Measurements from ENCODE around the gene RDH5. TPM values are rescaled to one million over a fixed set of nuclear protein-coding genes. Genes with fewer than 3 reads are reported as not detected.

RDH5 gene
- total RNA-seq, 1 donor from 2014 or later: 4.1 TPM

GRCh38 chr12:55720894-55721444, 776 bp downstream of the RDH5 start:
- Mint-ChIP-seq H3K9me3 (ENCODE audit: unreplicated experiment) (no peaks in the 10 kb centered on the region), H3K27ac (ENCODE audit: unreplicated experiment) (peak overlapping the region; percentile 72), H3K27me3 (ENCODE audit: unreplicated experiment) (no peaks in the 10 kb centered on the region), H3K4me3 (ENCODE audit: unreplicated experiment) (no peak overlapping the region), H3K36me3 (ENCODE audit: unreplicated experiment) (peaks cover 16% of the 10 kb centered on the region), H3K4me1 (ENCODE audit: unreplicated experiment) (peaks cover 57% of the 10 kb centered on the region)
- no peak for DNase-seq (ENCODE audit: extremely low spot score, unreplicated experiment)
- peak; percentile 63 for TF ChIP-seq CTCF (IDR thresholded peaks at IDR 0.05)

GRCh38 chr12:55721601-55722213, 1.5 kb downstream of the RDH5 start:
- no peak for TF ChIP-seq CTCF (IDR thresholded peaks at IDR 0.05)
- no peak for DNase-seq (ENCODE audit: extremely low spot score, unreplicated experiment)
- Mint-ChIP-seq H3K27me3 (ENCODE audit: unreplicated experiment) (no peaks in the 10 kb centered on the region), H3K4me1 (ENCODE audit: unreplicated experiment) (peaks cover 60% of the 10 kb centered on the region), H3K4me3 (ENCODE audit: unreplicated experiment) (no peak overlapping the region), H3K9me3 (ENCODE audit: unreplicated experiment) (no peaks in the 10 kb centered on the region), H3K36me3 (ENCODE audit: unreplicated experiment) (peaks cover 21% of the 10 kb centered on the region), H3K27ac (ENCODE audit: unreplicated experiment) (peak overlapping the region; percentile 50)

- Mint-ChIP-seq H3K27ac (ENCODE audit: unreplicated experiment) (peak overlapping the region; percentile 47), H3K4me1 (ENCODE audit: unreplicated experiment) (peaks cover 60% of the 10 kb centered on the region), H3K9me3 (ENCODE audit: unreplicated experiment) (no peaks in the 10 kb centered on the region), H3K4me3 (ENCODE audit: unreplicated experiment) (no peak overlapping the region), H3K36me3 (ENCODE audit: unreplicated experiment) (peaks cover 25% of the 10 kb centered on the region), H3K27me3 (ENCODE audit: unreplicated experiment) (no peaks in the 10 kb centered on the region)
- no peak for TF ChIP-seq CTCF (IDR thresholded peaks at IDR 0.05)
- no peak for DNase-seq (ENCODE audit: extremely low spot score, unreplicated experiment)
Measured at GRCh38 chr12:55722948-55723347, 2.8 kb downstream of the RDH5 start.

GRCh38 chr12:55723516-55724225, 3.5 kb downstream of the RDH5 start:
- no peak for TF ChIP-seq CTCF (IDR thresholded peaks at IDR 0.05)
- no peak overlapping the region for H3K4me3 Mint-ChIP-seq (ENCODE audit: unreplicated experiment)

GRCh38 chr12:55724226-55724939, 4.2 kb downstream of the RDH5 start:
- Mint-ChIP-seq H3K27ac (ENCODE audit: unreplicated experiment) (peak overlapping the region; percentile 58), H3K9me3 (ENCODE audit: unreplicated experiment) (no peaks in the 10 kb centered on the region), H3K4me3 (ENCODE audit: unreplicated experiment) (no peak overlapping the region), H3K4me1 (ENCODE audit: unreplicated experiment) (peaks cover 50% of the 10 kb centered on the region), H3K36me3 (ENCODE audit: unreplicated experiment) (peaks cover 25% of the 10 kb centered on the region), H3K27me3 (ENCODE audit: unreplicated experiment) (no peaks in the 10 kb centered on the region)
- no peak for DNase-seq (ENCODE audit: extremely low spot score, unreplicated experiment)
- TF ChIP-seq CTCF (IDR thresholded peaks at IDR 0.05): peak; percentile 56

More at GRCh38 chr12:55723516-55724225, 3.5 kb downstream of the RDH5 start:
- H3K4me1 Mint-ChIP-seq (ENCODE audit: unreplicated experiment): peaks cover 52% of the 10 kb centered on the region
- H3K27ac Mint-ChIP-seq (ENCODE audit: unreplicated experiment): peak overlapping the region; percentile 60
- peaks cover 25% of the 10 kb centered on the region for H3K36me3 Mint-ChIP-seq (ENCODE audit: unreplicated experiment)
- no peaks in the 10 kb centered on the region for H3K27me3 Mint-ChIP-seq (ENCODE audit: unreplicated experiment)
- no peak for DNase-seq (ENCODE audit: extremely low spot score, unreplicated experiment)
- H3K9me3 Mint-ChIP-seq (ENCODE audit: unreplicated experiment): no peaks in the 10 kb centered on the region
